HG02885 (cell line): ENCODE measurements around the gene PPIAL4G.
"Not testable (repeated sequence)": the region's sequence is repeated elsewhere in the genome, so short reads cannot be mapped to it uniquely, and the experiment has no call there.

Experiments used
- ATAC-seq: cut with Tn5 transposase; IDR thresholded peaks from one replicate; pipeline ENCODE4 v1.9.1; 2021; ENCODE audit warnings: mild to moderate bottlenecking; ENCODE audit not compliant: unreplicated experiment, poor library complexity

The PPIAL4G gene

GRCh38 chr1:148432916-148433317, 50.2 kb downstream of the PPIAL4G start:
- ATAC-seq: not testable (repeated sequence)
